Measurements from ENCODE around the gene PRG3. TPM values are rescaled to one million over a fixed set of nuclear protein-coding genes. Genes with fewer than 3 reads are reported as not detected.

PRG3 gene
- total RNA-seq, 1 donor from 2014 or later = not detected

GRCh38 chr11:57332694-57333440, 48.1 kb downstream of the PRG3 start:
- intact Hi-C loops (cut with DNase I) = no loop called here
- TF ChIP-seq, protein P1, sequence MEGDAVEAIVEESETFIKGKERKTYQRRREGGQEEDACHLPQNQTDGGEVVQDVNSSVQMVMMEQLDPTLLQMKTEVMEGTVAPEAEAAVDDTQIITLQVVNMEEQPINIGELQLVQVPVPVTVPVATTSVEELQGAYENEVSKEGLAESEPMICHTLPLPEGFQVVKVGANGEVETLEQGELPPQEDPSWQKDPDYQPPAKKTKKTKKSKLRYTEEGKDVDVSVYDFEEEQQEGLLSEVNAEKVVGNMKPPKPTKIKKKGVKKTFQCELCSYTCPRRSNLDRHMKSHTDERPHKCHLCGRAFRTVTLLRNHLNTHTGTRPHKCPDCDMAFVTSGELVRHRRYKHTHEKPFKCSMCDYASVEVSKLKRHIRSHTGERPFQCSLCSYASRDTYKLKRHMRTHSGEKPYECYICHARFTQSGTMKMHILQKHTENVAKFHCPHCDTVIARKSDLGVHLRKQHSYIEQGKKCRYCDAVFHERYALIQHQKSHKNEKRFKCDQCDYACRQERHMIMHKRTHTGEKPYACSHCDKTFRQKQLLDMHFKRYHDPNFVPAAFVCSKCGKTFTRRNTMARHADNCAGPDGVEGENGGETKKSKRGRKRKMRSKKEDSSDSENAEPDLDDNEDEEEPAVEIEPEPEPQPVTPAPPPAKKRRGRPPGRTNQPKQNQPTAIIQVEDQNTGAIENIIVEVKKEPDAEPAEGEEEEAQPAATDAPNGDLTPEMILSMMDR (IDR thresholded peaks at IDR 0.05) = no peak
- H3K27me3 ChIP-seq = no peaks in the 10 kb centered on the region
- H3K36me3 ChIP-seq = peaks cover 25 to 52% of the 10 kb centered on the region in 2 donors
- H3K4me1 ChIP-seq = peaks cover 5 to 12% of the 10 kb centered on the region in 2 donors
- H3K9me3 ChIP-seq = no peaks in the 10 kb centered on the region
- no peak overlapping the region for H3K27ac ChIP-seq
- H3K4me3 ChIP-seq = no peak overlapping the region
- no peak for DNase-seq (ENCODE audit: low spot score in 2 of 2)

DNA sequence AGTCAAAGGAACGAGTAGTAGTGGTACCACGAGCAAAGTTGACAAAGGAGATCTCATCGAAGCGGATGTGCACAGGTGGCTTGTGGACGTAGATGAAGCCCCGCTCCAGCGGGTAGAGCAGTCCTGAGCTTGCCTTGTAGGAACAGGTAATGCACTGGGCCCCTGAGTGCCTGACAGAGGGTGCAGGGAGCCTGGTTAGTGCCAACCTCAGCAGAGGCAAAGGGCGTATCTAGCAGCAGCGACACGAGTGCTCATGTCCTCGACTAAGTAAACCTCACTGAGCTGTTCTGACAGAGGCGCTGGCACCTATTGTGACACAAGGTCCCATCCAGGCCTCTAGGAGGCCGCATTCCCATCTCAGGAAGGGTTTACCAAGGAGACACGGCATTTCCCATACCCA, 49.2 kb downstream of the PRG3 start:
- H3K4me1 ChIP-seq = peaks cover 5 to 12% of the 10 kb centered on the region in 2 donors
- H3K27ac ChIP-seq = no peak overlapping the region
- TF ChIP-seq, protein P1 (IDR thresholded peaks at IDR 0.05) = no peak
- no peaks in the 10 kb centered on the region for H3K27me3 ChIP-seq
- H3K9me3 ChIP-seq = no peaks in the 10 kb centered on the region
- DNase-seq (ENCODE audit: low spot score in 2 of 2) = no peak
- no peak overlapping the region for H3K4me3 ChIP-seq
- H3K36me3 ChIP-seq = peaks cover 25 to 63% of the 10 kb centered on the region in 2 donors
- intact Hi-C loops (cut with DNase I) = no loop called here

GRCh38 chr11:57330029-57330428, 50.9 kb downstream of the PRG3 start:
- Histone ChIP-seq H3K36me3 (peaks cover 25 to 66% of the 10 kb centered on the region in 2 donors), H3K4me3 (no peak overlapping the region)
- intact Hi-C loops (cut with DNase I) = no loop called here

GRCh38 chr11:57327721-57328120, 53.2 kb downstream of the PRG3 start:
- TF ChIP-seq, protein P1 (IDR thresholded peaks at IDR 0.05) = no peak
- H3K4me3 ChIP-seq = no peak overlapping the region
- H3K36me3 ChIP-seq = peaks cover 25 to 59% of the 10 kb centered on the region in 2 donors
- DNase-seq (ENCODE audit: low spot score in 2 of 2) = no peak
- no peaks in the 10 kb centered on the region for H3K27me3 ChIP-seq
- H3K9me3 ChIP-seq = no peaks in the 10 kb centered on the region
- intact Hi-C loops (cut with DNase I) = loop anchor here (5.0 to 10.0 kb wide), 2 partner anchors 167 to 205 kb away; partner anchors contain the start of gene TIMM10
- H3K4me1 ChIP-seq = peaks cover 4 to 13% of the 10 kb centered on the region in 2 donors
- H3K27ac ChIP-seq = peak overlapping the region; percentile 94 to 98

More at GRCh38 chr11:57330029-57330428, 50.9 kb downstream of the PRG3 start:
- peaks cover 6 to 15% of the 10 kb centered on the region in 2 donors for H3K4me1 ChIP-seq
- H3K9me3 ChIP-seq = no peaks in the 10 kb centered on the region
- no peak overlapping the region for H3K27ac ChIP-seq
- TF ChIP-seq, protein P1 (IDR thresholded peaks at IDR 0.05) = no peak
- DNase-seq (ENCODE audit: low spot score in 2 of 2) = no peak
- H3K27me3 ChIP-seq = no peaks in the 10 kb centered on the region

Other genes with a start within 250 kb of the PRG3 start
- not detected for gene LRRC55, start 199.2 kb downstream of the PRG3 start, total RNA-seq
- gene APLNR, start 143.9 kb downstream of the PRG3 start, total RNA-seq = 15.1 TPM
- gene TNKS1BP1, start 56.2 kb downstream of the PRG3 start, total RNA-seq = 131 TPM
- gene SSRP1, start 45.3 kb downstream of the PRG3 start, total RNA-seq = 110 TPM
- gene P2RX3, start 42.8 kb downstream of the PRG3 start, total RNA-seq = not detected
- not detected for gene PRG2, start 9.5 kb upstream of the PRG3 start, total RNA-seq
- gene SLC43A3, start 46.0 kb upstream of the PRG3 start, total RNA-seq = 211 TPM
- gene RTN4RL2, start 79.4 kb upstream of the PRG3 start, total RNA-seq = 0.64 TPM
- 18.4 TPM for gene SLC43A1, start 134.6 kb upstream of the PRG3 start, total RNA-seq
- not detected for gene TIMM10, start 149.6 kb upstream of the PRG3 start, total RNA-seq
- not detected for gene SMTNL1, start 156.4 kb upstream of the PRG3 start, total RNA-seq
- 44.9 TPM for gene UBE2L6, start 186.5 kb upstream of the PRG3 start, total RNA-seq
- gene SERPING1, start 216.5 kb upstream of the PRG3 start, total RNA-seq = 607 TPM